HepG2 (cell line): ENCODE measurements around the gene MAP2K3. TPM values are rescaled to one million over a fixed set of nuclear protein-coding genes. Genes with fewer than 3 reads are reported as not detected.

Experiments used
- ARID5B ChIP-seq: IDR thresholded peaks from 2 replicates; pipeline ENCODE4 v1.4.0; 2020; ENCODE audit warnings: mild to moderate bottlenecking, missing genetic modification reagents
- GABPB1 ChIP-seq: IDR thresholded peaks from 2 replicates; pipeline ENCODE4 v1.6.1; 2016; ENCODE audit warnings: mild to moderate bottlenecking, missing genetic modification reagents, moderate library complexity, missing compliant biosample characterization
- GATAD1 ChIP-seq: IDR thresholded peaks from 2 replicates; pipeline ENCODE4 v1.6.1; 2016; ENCODE audit warnings: missing genetic modification reagents, missing compliant biosample characterization
- IRF2 ChIP-seq: IDR thresholded peaks from 2 replicates; pipeline ENCODE4 v1.6.1; 2018; ENCODE audit warnings: missing genetic modification reagents, missing compliant biosample characterization
- MAFK ChIP-seq, 2 experiments: IDR thresholded peaks in 1 of 2; conservative IDR thresholded peaks in 1 of 2; 2 replicates each; pipeline ENCODE4 v1.6.1; 2011; ENCODE audit warnings: improper control_type of control experiment in 2 of 2, low read length in 2 of 2
- PAWR ChIP-seq: sonication (generic); formaldehyde crosslinking; IDR thresholded peaks from 2 replicates; pipeline ENCODE4 v1.4.0; 2020; ENCODE audit warnings: missing genetic modification reagents, mild to moderate bottlenecking, borderline replicate concordance
- SOX6 ChIP-seq, 2 experiments: fragments of 450-650 bp in 1 of 2; sonication (generic) in 1 of 2; formaldehyde crosslinking in 1 of 2; IDR thresholded peaks; 2 replicates each; pipeline versions ENCODE4 v1.4.0 to v1.6.1; 2017 to 2020; ENCODE audit warnings: antibody characterized with exemption in 1 of 2, mild to moderate bottlenecking in 1 of 2, missing genetic modification reagents in 1 of 2
- ZBTB37 ChIP-seq: sonication (generic); formaldehyde crosslinking; IDR thresholded peaks from 2 replicates; pipeline ENCODE4 v1.4.0; 2020; ENCODE audit warnings: mild to moderate bottlenecking, missing genetic modification reagents
- ZNF101 ChIP-seq: sonication (generic); formaldehyde crosslinking; IDR thresholded peaks from 2 replicates; pipeline ENCODE4 v1.4.0; 2020; ENCODE audit warnings: mild to moderate bottlenecking, low read depth, missing genetic modification reagents, borderline replicate concordance
- ZNF296 ChIP-seq: sonication (generic); formaldehyde crosslinking; conservative IDR thresholded peaks from 2 replicates; pipeline ENCODE4 v1.5.0; 2020; ENCODE audit warnings: mild to moderate bottlenecking, missing genetic modification reagents
- ZNF33A ChIP-seq: sonication (generic); formaldehyde crosslinking; IDR thresholded peaks from 2 replicates; pipeline ENCODE4 v1.5.1; 2020; ENCODE audit warnings: missing genetic modification reagents, mild to moderate bottlenecking, moderate library complexity, borderline replicate concordance
- ZNF704 ChIP-seq: sonication (generic); formaldehyde crosslinking; IDR thresholded peaks from 2 replicates; pipeline ENCODE4 v1.8.1; 2023; ENCODE audit warnings: mild to moderate bottlenecking, inconsistent platforms, moderate library complexity, missing genetic modification reagents, borderline replicate concordance
- polyA plus RNA-seq, 8 experiments: library from polyadenylated mRNA; depleted of rRNA in 3 of 8; stranded (reverse) in 7 of 8; unstranded in 1 of 8; fragments of >200 nt; fragmentation: Illumina TruSeq in 4 of 8; extraction: Trizol in 4 of 8; gene quantifications; 2 replicates each; pipeline versions ENCODE4 v1.2.1 to v1.2.3, GENCODE V29; 2011 to 2016; ENCODE audit warnings: low read depth in 4 of 8, missing spikeins in 1 of 8, mixed read lengths in 1 of 8; ENCODE audit not compliant: insufficient read depth in 1 of 8
- total RNA-seq, 5 experiments: library from RNA; depleted of rRNA; stranded (reverse); fragments of >200 nt; fragmentation: Illumina TruSeq; extraction: Trizol; gene quantifications; 2 replicates each; pipeline ENCODE4 v1.2.3, GENCODE V29; 2016; ENCODE audit warnings: low read depth in 1 of 5

The MAP2K3 gene
- total and polyA plus RNA-seq, 2 of the 13 experiments (the other 11 are each of a cell fraction or from before 2014, with no cell fraction given), result 20.5 to 27.4 TPM

GRCh38 chr17:21275579-21276263 is 8.8 kb upstream of the MAP2K3 start (continued):
- TF ChIP-seq ZBTB37 (CRISPR knock-in tag) (no peak), ARID5B (CRISPR knock-in tag) (peak; percentile 59; the same call in 1 of the 2 replicates), GABPB1 (peak; percentile 65; the same call in 1 of the 2 replicates), ZNF704 (CRISPR knock-in tag) (no peak), SOX6 (IDR thresholded peaks at IDR 0.05) (no peak), SOX6 (CRISPR knock-in tag; IDR thresholded peaks at IDR 0.05) (peak; percentile 39; the same call in 1 of the 2 replicates), ZNF33A (CRISPR knock-in tag) (no peak), MAFK (conservative IDR thresholded peaks at IDR 0.05 in 1 of 2, IDR thresholded peaks at IDR 0.05 in 1 of 2; ENCODE audit: low read length in 2 of 2) (no peak), GATAD1 (CRISPR knock-in tag) (0 out of 2 replicates have a peak, but pooled peaks have one; percentile 22), ZNF296 (CRISPR knock-in tag) (no peak; the same call in 1 of the 2 replicates), PAWR (CRISPR knock-in tag) (no peak), ZNF101 (CRISPR knock-in tag) (no peak; the same call in 1 of the 2 replicates), IRF2 (0 out of 2 replicates have a peak, but pooled peaks have one; percentile 21)
